H1 (cell line): ENCODE measurements around the gene NTN1. TPM values are rescaled to one million over a fixed set of nuclear protein-coding genes. Genes with fewer than 3 reads are reported as not detected.

Experiments used
- KDM5A ChIP-seq: fragments of 200-600 bp; IDR thresholded peaks from 2 replicates; pipeline ENCODE4 v1.7.1; 2012; ENCODE audit warnings: mild to moderate bottlenecking, low read length, inconsistent platforms, mixed read lengths
- SP2 ChIP-seq: IDR thresholded peaks from 2 replicates; pipeline ENCODE4 v1.6.1; 2012; ENCODE audit warnings: mild to moderate bottlenecking, low read length, inconsistent platforms
- polyA plus RNA-seq, 7 experiments: library from polyadenylated mRNA; depleted of rRNA in 3 of 7; stranded (reverse) in 5 of 7; unstranded in 2 of 7; fragments of >200 nt in 5 of 7; fragments of 200-250 nt in 2 of 7; gene quantifications; 1 replicate in 5 of 7; 2 replicates in 1 of 7; 4 replicates in 1 of 7; pipeline versions ENCODE4 v1.2.1 to v1.2.3, GENCODE V29; 2011 to 2013; ENCODE audit warnings: missing spikeins in 2 of 7, mixed read lengths in 2 of 7
- total RNA-seq: library from RNA; stranded (reverse); fragmentation: NEBNext Ultra II Directional; extraction: Animal tissue kit (Norgen Biotek cat#: 25700); gene quantifications from 2 replicates; pipeline ENCODE4 v1.2.1, GENCODE V29; 2021

The NTN1 gene
- total and polyA plus RNA-seq, 2 of the 8 experiments (the other 6 are each of a cell fraction or from before 2014, with no cell fraction given), result 2.0 to 2.3 TPM

- TF ChIP-seq SP2 (no peak), KDM5A (no peak)
Observed at GRCh38 chr17:9054126-9054975, 33.0 kb downstream of the NTN1 start (continued).
